CD14-positive monocyte (primary cell): ENCODE results near the gene UBA6. TPM values are rescaled to one million over a fixed set of nuclear protein-coding genes. Genes with fewer than 3 reads are reported as not detected.

Experiments
- DNase-seq, 3 donors: peaks; one replicate each; pipeline ENCODE4 v3.0.0-alpha.2; 2011 to 2022
- H2AFZ ChIP-seq: 2 replicates; pipeline ENCODE4 v1.6.0; 2012; ENCODE audit warnings: mild to moderate bottlenecking, low read depth, low read length, inconsistent platforms; ENCODE audit not compliant: insufficient read depth, poor library complexity, severe bottlenecking
- H3K27ac ChIP-seq, 2 donors: 1 replicate in 1 of 2; 2 replicates in 1 of 2; pipeline ENCODE4 v1.5.1; 2012 to 2013; ENCODE audit warnings: low read length in 2 of 2, control low read depth in 1 of 2, inconsistent platforms in 1 of 2, low read depth in 1 of 2, mild to moderate bottlenecking in 1 of 2
- H3K27me3 ChIP-seq, 2 donors: one replicate each; pipeline versions ENCODE4 v1.6.0 to v1.6.1; 2011 to 2013; ENCODE audit warnings: low read length in 2 of 2; ENCODE audit not compliant: control insufficient read depth in 2 of 2, insufficient read depth in 2 of 2
- H3K36me3 ChIP-seq, 2 donors: replicated peaks in 1 of 2; 1 replicate in 1 of 2; 2 replicates in 1 of 2; pipeline versions ENCODE4 v1.5.1 to v1.6.1; 2012 to 2013; ENCODE audit warnings: low read length in 2 of 2, control low read depth in 1 of 2, inconsistent platforms in 1 of 2, mild to moderate bottlenecking in 1 of 2; ENCODE audit not compliant: insufficient read depth in 2 of 2, control insufficient read depth in 1 of 2
- H3K4me1 ChIP-seq, 2 donors: 1 replicate in 1 of 2; 2 replicates in 1 of 2; pipeline versions ENCODE4 v1.5.1 to v1.6.1; 2012 to 2013; ENCODE audit warnings: low read length in 2 of 2, control low read depth in 1 of 2, inconsistent platforms in 1 of 2, mild to moderate bottlenecking in 1 of 2, moderate library complexity in 1 of 2; ENCODE audit not compliant: insufficient read depth in 2 of 2, control insufficient read depth in 1 of 2
- H3K4me2 ChIP-seq: replicated peaks from 2 replicates; pipeline ENCODE3; 2012; ENCODE audit warnings: low read length, moderate library complexity, mild to moderate bottlenecking; ENCODE audit not compliant: poor library complexity, severe bottlenecking; ENCODE audit errors: extremely low read depth
- H3K4me3 ChIP-seq, 3 experiments: fragments of 200-600 bp in 1 of 3; sonication (generic) in 1 of 3; replicated peaks in 1 of 3; 1 replicate in 2 of 3; 2 replicates in 1 of 3; pipeline ENCODE4 v1.5.1; 2011 to 2013; ENCODE audit warnings: low read length in 3 of 3, mild to moderate bottlenecking in 3 of 3, control low read depth in 2 of 3, low read depth in 2 of 3, inconsistent platforms in 1 of 3, moderate library complexity in 1 of 3
- H3K79me2 ChIP-seq: 2 replicates; pipeline ENCODE4 v1.6.0; 2012; ENCODE audit warnings: mild to moderate bottlenecking, control low read depth, inconsistent platforms, low read length, moderate library complexity; ENCODE audit not compliant: insufficient read depth
- H3K9ac ChIP-seq: 2 replicates; pipeline ENCODE4 v1.6.0; 2017; ENCODE audit warnings: low read length, mild to moderate bottlenecking; ENCODE audit not compliant: insufficient read depth, poor library complexity, severe bottlenecking
- H3K9me3 ChIP-seq, 2 donors: replicated peaks in 1 of 2; 1 replicate in 1 of 2; 2 replicates in 1 of 2; pipeline versions ENCODE4 v1.5.1 to v1.6.1; 2012 to 2013; ENCODE audit warnings: low read length in 2 of 2, control low read depth in 1 of 2; ENCODE audit not compliant: control insufficient read depth in 1 of 2, insufficient read depth in 1 of 2
- H4K20me1 ChIP-seq: 2 replicates; pipeline ENCODE4 v1.6.0; 2012; ENCODE audit warnings: mild to moderate bottlenecking, low read length, control low read depth, moderate library complexity; ENCODE audit not compliant: insufficient read depth
- H3K27ac Mint-ChIP-seq, 7 donors: one replicate each; pipeline ENCODE4 v1.8.0; 2020; ENCODE audit warnings: mild to moderate bottlenecking in 7 of 7, mixed read lengths in 7 of 7, moderate library complexity in 6 of 7, inconsistent platforms in 2 of 7
- H3K27me3 Mint-ChIP-seq, 3 donors: one replicate each; pipeline ENCODE4 v1.8.0; 2021 to 2022; ENCODE audit warnings: low read depth in 3 of 3, mild to moderate bottlenecking in 3 of 3, mixed read lengths in 3 of 3, moderate library complexity in 3 of 3, inconsistent platforms in 1 of 3
- H3K36me3 Mint-ChIP-seq, 2 donors: one replicate each; pipeline ENCODE4 v1.8.0; 2020; ENCODE audit warnings: mixed read lengths in 2 of 2, inconsistent platforms in 1 of 2, mild to moderate bottlenecking in 1 of 2
- H3K4me1 Mint-ChIP-seq: one replicate; pipeline ENCODE4 v1.8.0; 2020; ENCODE audit warnings: mild to moderate bottlenecking, mixed read lengths
- H3K4me3 Mint-ChIP-seq, 2 donors: one replicate each; pipeline ENCODE4 v1.8.0; 2020; ENCODE audit warnings: mild to moderate bottlenecking in 2 of 2, mixed read lengths in 2 of 2, moderate library complexity in 1 of 2
- H3K9me3 Mint-ChIP-seq, 7 donors: one replicate each; pipeline ENCODE4 v1.8.0; 2020 to 2022; ENCODE audit warnings: mixed read lengths in 7 of 7, mild to moderate bottlenecking in 6 of 7, moderate library complexity in 6 of 7, inconsistent platforms in 2 of 7
- WGBS: methylation state at CpG from one replicate; pipeline ENCODE4 v1.1.5; 2013; ENCODE audit warnings: missing lambda C conversion rate; ENCODE audit not compliant: insufficient coverage; 5-methylcytosine and 5-hydroxymethylcytosine counted together
- intact Hi-C, 2 donors: fragments of 100-400 bp; cut with micrococcal nuclease; formaldehyde crosslinking; loops; one replicate each; pipeline versions ENCODE4 v1.15.0 to v1.15.1; 2023
- polyA plus RNA-seq, 3 donors: library from polyadenylated mRNA; depleted of rRNA in 1 of 3; unstranded in 2 of 3; stranded (reverse) in 1 of 3; fragments of 300-500 nt in 2 of 3; fragments of >200 nt in 1 of 3; fragmentation: Illumina TruSeq in 2 of 3; gene quantifications; 1 replicate in 2 of 3; 2 replicates in 1 of 3; pipeline ENCODE4 v1.2.3, GENCODE V29; 2012 to 2021
- TF ChIP-seq, protein P1 (sequence below): fragments of 200-600 bp; IDR thresholded peaks from one replicate; pipeline ENCODE4 v1.8.0; 2022; ENCODE audit warnings: antibody characterized with exemption, mild to moderate bottlenecking

The UBA6 gene
- polyA plus RNA-seq, 3 donors: 8.4 to 22.0 (median 21.0) TPM

DNA sequence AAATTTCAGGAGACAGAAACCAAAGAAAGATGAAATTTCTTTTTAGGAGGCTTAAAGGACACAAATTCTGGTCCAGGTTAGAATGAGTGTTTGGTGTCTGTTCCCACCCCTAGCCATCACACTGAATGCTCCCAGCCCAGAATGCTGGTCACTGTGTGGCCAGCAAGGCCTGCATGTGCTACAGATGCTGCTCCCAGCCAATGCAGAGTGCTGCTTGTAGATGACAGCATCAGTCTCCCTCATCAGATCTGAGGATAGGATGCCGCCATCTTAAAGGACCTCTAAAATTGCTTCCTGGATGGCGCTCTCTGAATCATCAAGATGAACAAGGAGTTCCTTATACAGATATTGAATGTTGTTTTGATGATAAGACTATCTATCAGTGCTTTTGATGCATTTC lies 17.9 kb upstream of the UBA6 start:
- TF ChIP-seq, protein P1, sequence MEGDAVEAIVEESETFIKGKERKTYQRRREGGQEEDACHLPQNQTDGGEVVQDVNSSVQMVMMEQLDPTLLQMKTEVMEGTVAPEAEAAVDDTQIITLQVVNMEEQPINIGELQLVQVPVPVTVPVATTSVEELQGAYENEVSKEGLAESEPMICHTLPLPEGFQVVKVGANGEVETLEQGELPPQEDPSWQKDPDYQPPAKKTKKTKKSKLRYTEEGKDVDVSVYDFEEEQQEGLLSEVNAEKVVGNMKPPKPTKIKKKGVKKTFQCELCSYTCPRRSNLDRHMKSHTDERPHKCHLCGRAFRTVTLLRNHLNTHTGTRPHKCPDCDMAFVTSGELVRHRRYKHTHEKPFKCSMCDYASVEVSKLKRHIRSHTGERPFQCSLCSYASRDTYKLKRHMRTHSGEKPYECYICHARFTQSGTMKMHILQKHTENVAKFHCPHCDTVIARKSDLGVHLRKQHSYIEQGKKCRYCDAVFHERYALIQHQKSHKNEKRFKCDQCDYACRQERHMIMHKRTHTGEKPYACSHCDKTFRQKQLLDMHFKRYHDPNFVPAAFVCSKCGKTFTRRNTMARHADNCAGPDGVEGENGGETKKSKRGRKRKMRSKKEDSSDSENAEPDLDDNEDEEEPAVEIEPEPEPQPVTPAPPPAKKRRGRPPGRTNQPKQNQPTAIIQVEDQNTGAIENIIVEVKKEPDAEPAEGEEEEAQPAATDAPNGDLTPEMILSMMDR: no peak
- H3K4me1 Mint-ChIP-seq: no peaks in the 10 kb centered on the region
- H3K9me3 ChIP-seq: no peaks in the 10 kb centered on the region
- no peak overlapping the region for H3K27ac ChIP-seq
- 89% methylated on average over 1 of the region's 2 CpGs for WGBS
- peaks cover 3 to 13% of the 10 kb centered on the region in 2 donors for H3K36me3 Mint-ChIP-seq
- no peaks in the 10 kb centered on the region for H3K79me2 ChIP-seq
- no peak overlapping the region for H3K9ac ChIP-seq
- H3K4me2 ChIP-seq: no peak overlapping the region
- H3K27me3 Mint-ChIP-seq: no peaks in the 10 kb centered on the region
- no peaks in the 10 kb centered on the region for H3K4me1 ChIP-seq
- H3K9me3 Mint-ChIP-seq: peaks cover 0 to 17% (median 3%) of the 10 kb centered on the region in 7 donors
- DNase-seq: no peak
- no peak overlapping the region for H2AFZ ChIP-seq
- no peak overlapping the region for H3K27ac Mint-ChIP-seq
- no peaks in the 10 kb centered on the region for H3K36me3 ChIP-seq
- H4K20me1 ChIP-seq: no peaks in the 10 kb centered on the region
- intact Hi-C loops: no loop called here
- no peaks in the 10 kb centered on the region for H3K27me3 ChIP-seq
- no peak overlapping the region for H3K4me3 ChIP-seq
- no peak overlapping the region for H3K4me3 Mint-ChIP-seq

DNA sequence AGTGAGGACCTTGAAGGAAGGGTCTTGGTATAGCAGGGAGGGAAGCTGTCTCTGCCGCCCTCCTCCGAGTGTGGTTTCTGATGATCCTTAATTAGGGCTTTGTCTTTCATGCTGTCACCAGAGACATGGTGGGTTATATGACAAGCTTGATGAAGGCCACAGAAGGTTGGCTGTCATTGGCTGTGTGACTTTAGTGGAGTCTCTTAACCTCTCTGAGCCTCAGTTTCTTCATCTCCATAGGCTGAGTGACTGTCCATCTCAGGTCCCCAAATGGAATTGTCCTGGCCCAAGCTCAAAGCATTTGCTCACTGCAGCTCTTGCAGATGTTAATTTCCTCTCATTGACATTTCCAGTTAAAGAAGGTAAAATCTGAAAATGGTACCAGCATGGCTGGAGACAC lies 16.6 kb upstream of the UBA6 start:
- WGBS: 100% methylated on average over 2 of the region's 2 CpGs
- no peaks in the 10 kb centered on the region for H3K27me3 Mint-ChIP-seq
- no peak overlapping the region for H3K4me2 ChIP-seq
- no peak overlapping the region for H3K4me3 ChIP-seq
- H4K20me1 ChIP-seq: no peaks in the 10 kb centered on the region
- H3K27ac Mint-ChIP-seq: no peak overlapping the region
- no peaks in the 10 kb centered on the region for H3K9me3 ChIP-seq
- H3K4me1 Mint-ChIP-seq: peaks cover 5% of the 10 kb centered on the region
- peaks cover 3 to 13% of the 10 kb centered on the region in 2 donors for H3K36me3 Mint-ChIP-seq
- H3K4me3 Mint-ChIP-seq: no peak overlapping the region
- H2AFZ ChIP-seq: no peak overlapping the region
- H3K36me3 ChIP-seq: no peaks in the 10 kb centered on the region
- TF ChIP-seq, protein P1: no peak
- H3K4me1 ChIP-seq: no peaks in the 10 kb centered on the region
- peaks cover 0 to 10% (median 3%) of the 10 kb centered on the region in 7 donors for H3K9me3 Mint-ChIP-seq
- H3K27ac ChIP-seq: no peak overlapping the region
- intact Hi-C loops: no loop called here
- DNase-seq: no peak
- H3K27me3 ChIP-seq: no peaks in the 10 kb centered on the region
- H3K9ac ChIP-seq: no peak overlapping the region
- no peaks in the 10 kb centered on the region for H3K79me2 ChIP-seq
